GM21786 (cell line): ENCODE data around the gene MEI1.

Experiments
- ATAC-seq: cut with Tn5 transposase; IDR thresholded peaks from one replicate; pipeline ENCODE4 v1.9.1; 2021; ENCODE audit not compliant: unreplicated experiment

Gene MEI1

DNA sequence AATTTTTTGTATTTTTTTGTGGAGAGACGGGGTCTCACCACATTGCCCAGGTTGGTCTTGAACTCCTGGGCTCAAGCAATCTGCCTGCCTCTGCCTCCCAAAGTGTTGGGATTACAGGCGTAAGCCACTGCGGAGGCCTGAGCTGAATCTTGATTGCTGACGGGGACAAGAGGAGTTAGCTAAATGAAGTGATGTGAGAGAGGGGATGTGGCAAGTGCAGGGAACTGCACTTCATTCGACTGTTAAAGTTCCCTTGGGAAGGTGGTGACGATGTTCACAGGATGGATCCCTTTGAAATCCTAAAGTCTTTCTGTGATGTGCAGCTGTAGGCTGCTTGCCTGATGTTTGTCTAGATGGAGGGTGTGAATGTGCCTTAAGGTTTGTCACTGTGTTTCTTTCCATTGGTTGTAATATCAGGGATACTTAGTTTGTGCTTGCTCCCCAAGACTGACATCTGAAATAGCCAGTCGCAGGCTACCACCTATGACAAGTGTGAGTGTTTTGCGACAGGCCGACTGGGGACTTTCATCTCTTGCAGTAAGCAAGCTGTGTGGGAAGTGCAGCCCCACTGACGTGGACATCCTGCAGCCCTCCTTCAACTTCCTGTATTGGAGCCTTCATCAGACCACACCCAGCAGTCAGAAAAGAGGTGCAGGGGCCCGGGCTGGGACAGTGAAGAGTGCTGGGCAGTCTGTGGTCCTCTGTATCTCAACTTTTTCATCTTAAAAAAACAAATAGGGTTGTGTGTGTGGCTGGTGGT is 81.6 kb downstream of the MEI1 start:
- ATAC-seq: peak; percentile 85

DNA sequence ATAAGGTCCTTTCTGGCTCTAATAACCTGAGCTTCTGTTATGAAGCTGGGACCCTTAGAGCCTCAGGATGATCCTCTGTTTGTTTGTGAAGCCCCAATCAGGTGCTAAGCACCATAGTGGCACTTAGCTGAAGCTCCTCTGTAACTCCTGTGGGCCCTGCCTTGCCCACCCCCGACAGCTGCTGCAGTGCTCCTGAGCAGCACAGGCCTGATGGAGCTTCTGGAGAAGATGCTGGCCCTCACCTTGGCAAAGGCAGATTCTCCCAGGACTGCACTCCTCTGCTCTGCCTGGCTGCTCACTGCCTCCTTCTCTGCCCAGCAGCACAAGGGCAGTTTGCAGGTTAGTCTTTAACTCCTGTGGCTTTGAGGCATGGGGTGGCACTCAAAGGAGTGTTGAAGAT is 82.2 kb downstream of the MEI1 start:
- ATAC-seq: peak; percentile 18

DNA sequence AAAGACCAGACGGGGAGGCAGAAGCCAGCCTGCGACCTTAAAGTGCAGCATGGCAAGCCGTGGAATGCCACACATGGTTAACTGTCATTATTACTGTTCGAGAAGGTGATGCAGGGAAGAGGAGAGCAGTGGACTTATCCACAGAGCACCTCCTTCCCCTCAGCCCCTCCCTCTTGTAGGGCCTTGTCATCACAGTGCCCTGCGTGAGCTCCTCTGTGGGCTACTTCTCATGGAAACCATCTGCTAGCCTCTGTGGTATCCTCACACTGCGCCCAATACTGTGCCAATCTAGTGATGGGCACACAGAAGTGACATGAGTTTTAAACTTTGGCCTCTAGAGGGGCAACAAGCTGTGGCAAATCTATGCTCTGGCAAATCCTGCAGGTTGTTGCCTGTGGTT is 83.0 kb downstream of the MEI1 start:
- no peak for ATAC-seq

GRCh38 chr22:41782751-41783150 is 83.4 kb downstream of the MEI1 start:
- ATAC-seq: no peak

DNA sequence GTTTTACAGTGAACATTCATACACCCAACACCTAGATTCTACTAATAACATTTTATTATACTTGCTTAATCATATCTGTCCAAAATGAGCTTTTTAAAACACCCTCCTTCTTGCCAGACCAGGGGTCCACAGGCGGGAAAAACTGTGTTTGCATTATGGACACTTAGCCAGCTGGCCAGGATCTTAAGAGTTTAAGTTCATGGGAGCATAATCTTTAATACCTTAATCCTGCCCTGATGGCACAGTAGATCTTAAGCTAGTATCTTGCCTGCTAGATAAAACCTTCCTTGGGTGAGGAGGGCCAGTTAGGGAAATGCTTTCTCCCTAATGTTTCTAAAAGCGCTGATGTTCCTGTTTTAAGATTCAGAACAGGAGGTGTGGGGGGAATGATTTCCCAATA is 88.0 kb downstream of the MEI1 start:
- ATAC-seq: no peak

DNA sequence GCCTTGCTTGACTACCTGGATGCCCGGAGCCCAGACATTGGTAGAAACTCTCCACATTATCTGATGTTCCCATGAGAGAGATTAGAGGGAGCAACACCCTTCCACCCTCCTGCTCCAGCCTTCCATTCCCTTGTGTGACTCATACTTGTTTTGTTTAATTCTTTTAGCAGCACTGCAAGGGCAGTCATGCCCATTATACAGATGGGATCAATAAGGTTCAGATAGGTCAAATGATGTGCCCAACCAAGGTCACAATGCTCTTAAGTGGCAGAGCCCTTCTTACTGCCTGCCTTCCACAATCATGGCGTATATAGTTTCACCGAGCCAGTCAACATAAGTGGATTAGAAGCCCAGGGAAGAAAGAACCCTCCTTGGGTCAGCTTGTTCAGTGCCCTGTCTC is 94.6 kb downstream of the MEI1 start:
- ATAC-seq: no peak

- ATAC-seq: no peak
Measured at GRCh38 chr22:41798736-41799135, 99.4 kb downstream of the MEI1 start.

GRCh38 chr22:41799486-41800347 is 100.4 kb downstream of the MEI1 start:
- peak; percentile 6 for ATAC-seq

GRCh38 chr22:41800348-41801146 is 101.2 kb downstream of the MEI1 start, which contains the start of gene CCDC134:
Gene CCDC134, plus strand, starts transcription at chr22:41800679. Its CDS starts 8,212 bp downstream, at chr22:41808891.
- peak; percentile 81 for ATAC-seq

GRCh38 chr22:41801147-41801819 is 102.0 kb downstream of the MEI1 start:
- ATAC-seq: no peak

DNA sequence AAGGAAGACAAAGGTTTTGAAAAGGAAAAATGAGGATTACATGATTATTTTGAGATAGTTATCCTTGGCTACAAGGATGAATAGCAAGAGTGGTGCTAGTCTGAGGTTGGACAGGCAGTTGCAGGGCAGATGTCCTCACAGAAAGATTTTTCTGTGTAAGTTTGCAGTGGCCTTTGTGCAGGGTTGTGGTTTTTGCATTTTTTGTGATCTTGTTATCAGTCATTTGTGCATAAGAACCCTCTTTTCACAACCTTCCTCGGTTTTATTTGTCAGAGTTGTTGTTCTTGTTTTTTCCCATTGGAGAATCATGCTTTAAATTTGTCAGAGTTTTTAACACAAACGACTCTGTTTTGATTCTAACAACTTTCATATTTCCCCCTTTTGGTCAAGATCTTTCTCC is 102.6 kb downstream of the MEI1 start:
- ATAC-seq: no peak

DNA sequence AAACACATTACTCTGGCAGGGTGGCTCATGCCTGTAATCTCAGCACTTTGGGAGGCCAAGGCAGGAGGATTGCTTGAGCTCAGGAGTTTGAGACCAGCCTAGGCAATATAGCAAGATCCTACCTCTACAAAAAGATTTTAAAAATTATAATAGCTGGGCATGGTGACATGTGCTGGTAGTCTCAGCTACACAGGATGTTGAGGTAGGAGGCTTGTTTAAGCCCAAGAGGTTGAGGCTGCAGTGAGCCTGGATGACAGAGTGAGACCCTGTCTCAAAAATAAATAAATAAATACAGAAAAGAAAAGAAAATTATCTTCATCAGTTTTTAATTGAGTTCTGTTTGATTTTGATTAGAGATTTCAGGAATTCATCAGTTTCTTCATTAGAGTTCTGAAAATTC is 106.3 kb downstream of the MEI1 start:
- ATAC-seq: no peak

DNA sequence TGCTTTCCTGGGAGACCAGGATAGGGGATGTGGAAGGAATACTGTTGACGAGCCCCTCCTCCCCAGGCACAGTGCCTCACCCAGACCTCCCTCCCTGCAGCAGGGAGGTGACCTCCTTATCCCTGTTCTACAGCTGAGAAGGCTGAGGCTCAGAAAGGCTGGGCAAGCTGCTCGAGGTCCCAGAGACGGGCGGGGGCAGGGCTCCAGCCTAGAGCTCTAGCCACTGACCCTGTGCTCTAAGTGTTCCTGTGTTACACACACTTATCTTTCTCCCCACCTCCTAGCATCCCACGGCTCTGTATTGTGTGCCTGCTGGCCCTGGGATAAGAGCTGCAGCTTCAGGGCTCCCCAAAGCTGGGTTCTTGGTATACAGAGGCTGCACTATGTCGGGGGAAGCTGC is 109.1 kb downstream of the MEI1 start:
- ATAC-seq: no peak

GRCh38 chr22:41810022-41810421 is 110.7 kb downstream of the MEI1 start:
- no peak for ATAC-seq

DNA sequence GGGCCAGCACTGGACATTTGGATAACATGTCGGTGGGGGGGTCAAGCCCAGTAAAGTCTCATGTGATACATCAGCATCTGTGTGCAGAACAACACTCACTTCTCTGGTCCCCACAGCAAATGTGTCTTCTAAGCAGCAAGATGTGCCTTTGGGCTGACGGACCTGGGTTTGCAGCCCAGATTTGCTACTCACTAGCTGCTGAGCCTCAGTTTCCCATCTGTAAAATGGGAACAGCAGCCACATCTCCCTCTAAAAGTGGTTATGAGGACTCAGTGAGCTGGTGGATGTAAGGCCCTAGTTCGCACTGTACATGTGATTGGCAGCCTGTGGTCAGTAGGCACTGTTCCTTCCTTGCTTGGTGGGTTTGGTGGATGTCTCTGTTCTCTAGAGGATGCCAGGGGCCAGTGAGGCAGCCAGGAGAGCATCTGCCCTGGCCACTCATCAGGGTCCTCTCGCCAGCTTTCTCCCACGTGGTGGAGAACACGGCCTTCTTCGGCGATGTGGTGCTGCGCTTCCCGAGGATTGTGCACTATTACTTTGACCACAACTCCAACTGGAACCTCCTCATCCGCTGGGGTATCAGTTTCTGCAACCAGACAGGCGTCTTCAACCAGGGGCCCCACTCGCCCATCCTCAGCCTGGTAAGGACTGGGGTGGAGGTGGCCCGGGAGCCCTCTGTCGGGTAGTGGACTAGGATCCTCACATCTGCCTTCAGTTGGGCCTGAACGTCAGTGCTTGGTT is 113.7 kb downstream of the MEI1 start:
- no peak for ATAC-seq

- no peak for ATAC-seq
Measured at GRCh38 chr22:41813726-41814410, 114.6 kb downstream of the MEI1 start.

- no peak for ATAC-seq
Measured at GRCh38 chr22:41815716-41816115, 116.4 kb downstream of the MEI1 start.

DNA sequence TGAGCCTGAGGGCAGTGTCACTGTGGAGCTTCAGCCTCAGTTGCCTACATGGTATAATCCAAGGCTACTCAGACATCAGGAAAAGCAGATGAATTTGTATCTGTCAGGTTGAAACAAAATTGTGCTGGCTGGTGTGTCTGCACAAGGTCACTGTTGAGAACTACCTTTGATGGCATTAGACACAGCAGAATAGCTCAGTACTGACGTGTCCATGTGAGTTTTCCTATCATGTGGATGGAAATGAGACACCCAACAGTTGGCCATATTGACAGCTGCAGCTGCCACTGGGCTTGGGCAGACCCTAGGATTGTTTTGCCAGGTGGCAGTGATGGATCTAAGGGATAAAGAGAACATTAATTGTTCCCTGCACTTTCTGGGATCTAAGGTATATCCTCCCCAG is 116.9 kb downstream of the MEI1 start:
- ATAC-seq: no peak

DNA sequence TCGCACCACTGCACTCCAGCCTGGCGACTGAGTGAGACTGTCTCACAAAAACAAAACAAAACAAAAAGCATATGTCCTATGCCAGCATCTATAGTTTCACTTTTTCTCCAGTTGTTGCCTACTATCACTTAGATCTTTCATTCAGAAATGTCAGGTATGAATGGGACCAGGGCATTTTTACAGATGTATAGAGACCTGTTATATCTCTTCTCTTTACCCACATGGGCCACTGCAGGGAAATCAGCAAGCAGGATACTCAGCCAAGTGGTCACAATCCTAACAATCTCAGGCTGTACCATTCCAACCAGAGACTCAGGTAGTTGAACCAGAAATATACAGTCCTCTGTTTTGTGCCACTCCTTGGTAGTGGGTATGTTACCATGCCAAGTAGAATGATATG is 117.6 kb downstream of the MEI1 start:
- no peak for ATAC-seq

- ATAC-seq: no peak
Measured at GRCh38 chr22:41818011-41818410, 118.7 kb downstream of the MEI1 start.
